ENCODE results near the gene ACADSB. TPM values are rescaled to one million over a fixed set of nuclear protein-coding genes. Genes with fewer than 3 reads are reported as not detected.

ACADSB gene
- total RNA-seq, 1 donor from 2014 or later = 15.0 TPM

DNA sequence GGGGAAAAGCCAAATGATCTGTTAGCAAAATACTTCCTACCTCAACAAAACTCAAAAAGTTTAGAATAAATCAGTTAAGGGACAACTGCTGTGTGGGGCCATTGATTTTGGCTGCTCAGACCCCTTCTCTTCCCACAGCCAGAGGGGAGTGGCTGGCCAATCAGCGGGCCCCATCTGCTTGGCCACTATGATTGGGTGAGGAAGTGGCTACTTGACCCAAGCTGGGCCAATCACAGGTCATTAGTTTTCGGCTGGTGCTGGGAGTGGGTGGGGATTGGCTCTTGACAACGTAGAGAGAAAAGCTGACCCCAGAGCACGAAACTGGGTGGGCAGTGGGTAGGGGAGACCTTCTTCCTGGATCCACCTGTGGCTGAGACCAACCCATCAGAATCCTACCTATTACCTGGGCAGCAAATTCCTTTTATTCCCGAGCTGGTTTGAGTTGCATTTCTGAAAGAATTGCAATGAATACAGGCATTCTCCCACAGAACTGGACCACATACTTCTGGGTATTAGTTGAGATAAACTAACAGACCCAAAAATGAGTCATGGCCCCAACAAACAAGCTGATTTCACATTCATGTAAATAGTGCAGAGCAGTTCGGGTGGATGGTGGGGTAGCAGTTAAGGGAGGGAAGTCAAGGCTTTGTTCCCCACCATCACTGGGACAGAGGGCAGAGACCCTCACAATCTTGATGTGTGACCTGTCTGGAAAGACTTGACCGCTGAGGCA is 91.4 kb downstream of the ACADSB start:
- no peak for DNase-seq (ENCODE audit: low spot score)
- Histone ChIP-seq H3K4me3 (no peak overlapping the region), H4K20me1 (ENCODE audit: low read depth) (no peaks in the 10 kb centered on the region), H2AFZ (replicated peaks) (no peak overlapping the region), H3F3A (ENCODE audit: low read depth) (no peaks in the 10 kb centered on the region), H3K9ac (no peak overlapping the region), H3K79me2 (ENCODE audit: low read depth) (no peaks in the 10 kb centered on the region), H3K27me3 (no peaks in the 10 kb centered on the region), H3K4me2 (no peak overlapping the region), H3K27ac (no peak overlapping the region), H3K4me1 (no peaks in the 10 kb centered on the region), H3K9me3 (ENCODE audit: low read depth) (no peaks in the 10 kb centered on the region), H3K36me3 (no peaks in the 10 kb centered on the region)
- Mint-ChIP-seq H3K9me3 (no peaks in the 10 kb centered on the region), H3K4me1 (no peaks in the 10 kb centered on the region), H3K36me3 (no peaks in the 10 kb centered on the region), H3K4me3 (no peak overlapping the region), H3K27me3 (ENCODE audit: insufficient read depth, low read depth) (peaks cover 5% of the 10 kb centered on the region), H3K27ac (no peak overlapping the region)
- TF ChIP-seq, protein P1, sequence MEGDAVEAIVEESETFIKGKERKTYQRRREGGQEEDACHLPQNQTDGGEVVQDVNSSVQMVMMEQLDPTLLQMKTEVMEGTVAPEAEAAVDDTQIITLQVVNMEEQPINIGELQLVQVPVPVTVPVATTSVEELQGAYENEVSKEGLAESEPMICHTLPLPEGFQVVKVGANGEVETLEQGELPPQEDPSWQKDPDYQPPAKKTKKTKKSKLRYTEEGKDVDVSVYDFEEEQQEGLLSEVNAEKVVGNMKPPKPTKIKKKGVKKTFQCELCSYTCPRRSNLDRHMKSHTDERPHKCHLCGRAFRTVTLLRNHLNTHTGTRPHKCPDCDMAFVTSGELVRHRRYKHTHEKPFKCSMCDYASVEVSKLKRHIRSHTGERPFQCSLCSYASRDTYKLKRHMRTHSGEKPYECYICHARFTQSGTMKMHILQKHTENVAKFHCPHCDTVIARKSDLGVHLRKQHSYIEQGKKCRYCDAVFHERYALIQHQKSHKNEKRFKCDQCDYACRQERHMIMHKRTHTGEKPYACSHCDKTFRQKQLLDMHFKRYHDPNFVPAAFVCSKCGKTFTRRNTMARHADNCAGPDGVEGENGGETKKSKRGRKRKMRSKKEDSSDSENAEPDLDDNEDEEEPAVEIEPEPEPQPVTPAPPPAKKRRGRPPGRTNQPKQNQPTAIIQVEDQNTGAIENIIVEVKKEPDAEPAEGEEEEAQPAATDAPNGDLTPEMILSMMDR (IDR thresholded peaks at IDR 0.05) = no peak
- TF ChIP-seq EZH2phosphoT487 (IDR thresholded peaks at IDR 0.05) (no peak), EZH2 (IDR thresholded peaks at IDR 0.05) (no peak)

DNA sequence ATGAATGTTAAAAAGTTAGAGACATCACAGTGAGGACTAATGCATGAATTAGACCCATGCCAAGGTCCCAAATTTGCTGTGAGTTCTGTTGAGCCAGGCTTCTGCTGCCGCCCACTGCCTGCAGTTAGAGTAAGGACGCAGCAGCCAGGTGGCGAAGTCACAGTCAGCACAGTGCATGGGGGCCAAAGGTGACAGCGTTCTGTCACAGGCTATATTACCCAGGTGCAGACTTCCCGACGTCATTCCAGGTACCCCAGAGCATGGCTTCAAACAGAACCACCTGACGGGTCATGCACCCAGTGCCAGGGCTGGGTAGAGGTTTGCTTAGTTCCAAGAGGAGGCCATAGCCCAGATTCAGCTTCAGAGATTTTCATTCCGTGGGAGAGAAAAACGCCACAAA is 93.1 kb downstream of the ACADSB start:
- no peak overlapping the region for H3K27ac Mint-ChIP-seq
- Histone ChIP-seq H2AFZ (replicated peaks) (no peak overlapping the region), H3K79me2 (ENCODE audit: low read depth) (no peaks in the 10 kb centered on the region), H3K4me3 (no peak overlapping the region), H3K27me3 (no peaks in the 10 kb centered on the region), H3K9me3 (ENCODE audit: low read depth) (no peaks in the 10 kb centered on the region), H3K36me3 (no peaks in the 10 kb centered on the region), H3K9ac (no peak overlapping the region), H4K20me1 (ENCODE audit: low read depth) (no peaks in the 10 kb centered on the region), H3K27ac (no peak overlapping the region), H3K4me2 (no peak overlapping the region), H3F3A (ENCODE audit: low read depth) (no peaks in the 10 kb centered on the region), H3K4me1 (no peaks in the 10 kb centered on the region)
- H3K9me3 Mint-ChIP-seq = no peaks in the 10 kb centered on the region
- H3K27me3 Mint-ChIP-seq (ENCODE audit: insufficient read depth, low read depth) = peaks cover 8% of the 10 kb centered on the region
- no peak overlapping the region for H3K4me3 Mint-ChIP-seq
- DNase-seq (ENCODE audit: low spot score) = no peak
- no peaks in the 10 kb centered on the region for H3K4me1 Mint-ChIP-seq
- no peaks in the 10 kb centered on the region for H3K36me3 Mint-ChIP-seq
- TF ChIP-seq EZH2 (IDR thresholded peaks at IDR 0.05) = no peak
- no peak for TF ChIP-seq EZH2phosphoT487 (IDR thresholded peaks at IDR 0.05)
- TF ChIP-seq, protein P1 (IDR thresholded peaks at IDR 0.05) = no peak

DNA sequence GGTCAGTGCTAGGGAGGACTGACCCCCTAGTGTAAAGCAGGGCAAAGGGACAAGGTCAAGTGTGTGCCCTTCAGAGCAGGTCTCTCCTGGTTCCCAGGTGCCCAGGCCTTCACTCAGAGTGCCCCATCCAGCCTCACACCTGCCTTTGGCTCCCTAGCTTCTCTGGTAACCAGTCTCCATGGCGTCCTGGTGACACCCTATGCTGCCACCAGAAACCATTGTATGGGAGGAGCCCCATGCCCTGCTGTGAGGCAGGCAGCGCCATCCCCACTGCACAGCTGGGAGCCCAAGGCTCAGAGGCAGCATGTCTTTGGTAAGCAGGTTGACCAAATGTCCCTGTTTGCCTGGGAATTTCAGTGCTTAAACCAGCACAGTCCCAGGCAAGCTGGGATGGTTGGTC is 93.9 kb downstream of the ACADSB start:
- no peak overlapping the region for H3K9ac ChIP-seq

More for the DNA sequence above, 93.9 kb downstream of the ACADSB start:
- no peaks in the 10 kb centered on the region for H4K20me1 ChIP-seq (ENCODE audit: low read depth)
- no peaks in the 10 kb centered on the region for H3K36me3 ChIP-seq
- no peaks in the 10 kb centered on the region for H3K4me1 Mint-ChIP-seq
- H3K4me1 ChIP-seq = no peaks in the 10 kb centered on the region
- no peaks in the 10 kb centered on the region for H3K79me2 ChIP-seq (ENCODE audit: low read depth)
- TF ChIP-seq, protein P1 (IDR thresholded peaks at IDR 0.05) = no peak
- TF ChIP-seq EZH2 (IDR thresholded peaks at IDR 0.05) (no peak), EZH2phosphoT487 (IDR thresholded peaks at IDR 0.05) (no peak)
- H3K27me3 ChIP-seq = no peaks in the 10 kb centered on the region
- no peak overlapping the region for H2AFZ ChIP-seq (replicated peaks)
- H3K27ac Mint-ChIP-seq = no peak overlapping the region
- no peak overlapping the region for H3K4me2 ChIP-seq
- no peak overlapping the region for H3K27ac ChIP-seq
- H3K9me3 ChIP-seq (ENCODE audit: low read depth) = no peaks in the 10 kb centered on the region
- H3K36me3 Mint-ChIP-seq = no peaks in the 10 kb centered on the region
- peaks cover 8% of the 10 kb centered on the region for H3K27me3 Mint-ChIP-seq (ENCODE audit: insufficient read depth, low read depth)
- no peaks in the 10 kb centered on the region for H3F3A ChIP-seq (ENCODE audit: low read depth)
- H3K4me3 Mint-ChIP-seq = no peak overlapping the region
- H3K9me3 Mint-ChIP-seq = no peaks in the 10 kb centered on the region
- DNase-seq (ENCODE audit: low spot score) = no peak
- no peak overlapping the region for H3K4me3 ChIP-seq

Measured in neural progenitor cell (in vitro differentiated cells).